GM23338 (cell line): Measurements from ENCODE around the gene ELOVL6. TPM values are rescaled to one million over a fixed set of nuclear protein-coding genes. Genes with fewer than 3 reads are reported as not detected.
A peak's percentile ranks its signal among the peaks of the same experiment; 100 is the strongest.
"Not testable (repeated sequence)": the region's sequence is repeated elsewhere in the genome, so short reads cannot be mapped to it uniquely, and the experiment has no call there.

Experiments
- ATAC-seq: fragments of 200-7000 bp; cut with Tn5 transposase; 3 replicates; pipeline ENCODE4 v1.9.1; 2020
- DNase-seq: peaks from one replicate; pipeline ENCODE4 v3.0.0-alpha.2; 2015; ENCODE audit warnings: low spot score
- H2AFZ ChIP-seq: fragments of 200-600 bp; sonication (generic); 2 replicates; pipeline ENCODE4 v1.8.0; 2016; ENCODE audit warnings: antibody characterized with exemption, mild to moderate bottlenecking, moderate library complexity
- H3F3A ChIP-seq: fragments of 200-600 bp; sonication (generic); replicated peaks from 2 replicates; pipeline ENCODE4 v1.8.0; 2017; ENCODE audit warnings: antibody characterized with exemption, mixed run types, low read depth
- H3K27ac ChIP-seq: fragments of 200-600 bp; sonication (generic); 2 replicates; pipeline ENCODE4 v1.6.1; 2016; ENCODE audit warnings: low read depth
- H3K27me3 ChIP-seq: fragments of 200-600 bp; sonication (generic); 2 replicates; pipeline ENCODE4 v1.8.0; 2016; ENCODE audit warnings: mild to moderate bottlenecking, mixed run types, moderate library complexity; ENCODE audit not compliant: insufficient read depth
- H3K36me3 ChIP-seq: fragments of 200-600 bp; sonication (generic); 2 replicates; pipeline ENCODE4 v1.8.0; 2016; ENCODE audit warnings: mild to moderate bottlenecking; ENCODE audit not compliant: insufficient read depth
- H3K4me1 ChIP-seq: fragments of 200-600 bp; sonication (generic); 2 replicates; pipeline ENCODE4 v1.8.0; 2016; ENCODE audit warnings: mild to moderate bottlenecking, moderate library complexity; ENCODE audit not compliant: insufficient read depth
- H3K4me2 ChIP-seq: fragments of 200-600 bp; sonication (generic); 2 replicates; pipeline ENCODE4 v1.7.1; 2017; ENCODE audit warnings: mixed run types
- H3K4me3 ChIP-seq: fragments of 200-600 bp; sonication (generic); 2 replicates; pipeline ENCODE4 v1.6.1; 2016; ENCODE audit warnings: mixed run types
- H3K79me2 ChIP-seq: fragments of 200-600 bp; sonication (generic); replicated peaks from 2 replicates; pipeline ENCODE4 v1.8.0; 2017; ENCODE audit warnings: mild to moderate bottlenecking; ENCODE audit not compliant: insufficient read depth
- H3K9me2 ChIP-seq: fragments of 200-600 bp; sonication (generic); 2 replicates; pipeline ENCODE4 v1.8.0; 2017; ENCODE audit not compliant: insufficient read depth
- H4K20me1 ChIP-seq: fragments of 200-600 bp; sonication (generic); replicated peaks from 2 replicates; pipeline ENCODE4 v1.8.0; 2017; ENCODE audit warnings: mild to moderate bottlenecking; ENCODE audit not compliant: insufficient read depth
- H3K27ac Mint-ChIP-seq: 2 replicates; pipeline ENCODE4 v1.8.0; 2020; ENCODE audit warnings: inconsistent platforms, mild to moderate bottlenecking, moderate library complexity, mixed read lengths
- H3K27me3 Mint-ChIP-seq: 3 replicates; pipeline ENCODE4 v1.8.0; 2022; ENCODE audit warnings: low read depth, mild to moderate bottlenecking, moderate library complexity, mixed read lengths, inconsistent platforms; ENCODE audit not compliant: insufficient read depth, poor library complexity
- H3K36me3 Mint-ChIP-seq: 3 replicates; pipeline ENCODE4 v1.8.0; 2021; ENCODE audit warnings: low read depth, mild to moderate bottlenecking, inconsistent platforms, moderate library complexity, mixed read lengths
- H3K4me1 Mint-ChIP-seq: 3 replicates; pipeline ENCODE4 v1.8.0; 2020; ENCODE audit warnings: mild to moderate bottlenecking, inconsistent platforms, mixed read lengths
- H3K4me3 Mint-ChIP-seq: 3 replicates; pipeline ENCODE4 v1.8.0; 2021; ENCODE audit warnings: moderate library complexity, mild to moderate bottlenecking, inconsistent platforms, mixed read lengths
- H3K9me3 Mint-ChIP-seq: 3 replicates; pipeline ENCODE4 v1.8.0; 2020; ENCODE audit warnings: moderate library complexity, mild to moderate bottlenecking, inconsistent platforms, mixed read lengths
- CTCF ChIP-seq, 2 experiments: fragments of 200-600 bp in 1 of 2; sonication (generic) in 1 of 2; conservative IDR thresholded peaks; 2 replicates each; pipeline versions ENCODE4 v1.5.1 to v1.6.1; 2016 to 2017; ENCODE audit warnings: antibody characterized with exemption in 2 of 2, low read depth in 2 of 2, mild to moderate bottlenecking in 2 of 2, moderate library complexity in 1 of 2
- EZH2phosphoT487 ChIP-seq: fragments of 200-600 bp; sonication (generic); IDR thresholded peaks from one replicate; pipeline ENCODE4 v1.8.1; 2018; ENCODE audit warnings: antibody characterized with exemption; ENCODE audit not compliant: unreplicated experiment
- JUNB ChIP-seq: IDR thresholded peaks from one replicate; pipeline ENCODE4 v1.6.1; 2016; ENCODE audit warnings: antibody characterized with exemption; ENCODE audit not compliant: unreplicated experiment
- NANOG ChIP-seq: IDR thresholded peaks from 2 replicates; pipeline ENCODE4 v1.6.1; 2016; ENCODE audit warnings: antibody characterized with exemption, borderline replicate concordance
- POLR2AphosphoS5 ChIP-seq: IDR thresholded peaks from 2 replicates; pipeline ENCODE4 v1.6.1; 2016; ENCODE audit warnings: antibody characterized with exemption, low read depth
- STAT1 ChIP-seq: IDR thresholded peaks from one replicate; pipeline ENCODE4 v1.6.1; 2016; ENCODE audit warnings: antibody characterized with exemption; ENCODE audit not compliant: unreplicated experiment
- ZNF331 ChIP-seq: fragments of 250-450 bp; sonication (Bioruptor Pico); IDR thresholded peaks from 2 replicates; pipeline ENCODE4 v1.5.0; 2020; ENCODE audit warnings: low read depth, mild to moderate bottlenecking, moderate library complexity
- polyA plus RNA-seq: library from polyadenylated mRNA; unstranded; fragments of >200 nt; fragmentation: Nextera tagmentation; extraction: Ambion mirVana; gene quantifications from 2 replicates; pipeline ENCODE4 v1.2.1, GENCODE V29; 2016
- total RNA-seq: library from RNA; depleted of rRNA; stranded (reverse); fragments of >200 nt; shearing (Covaris generic); gene quantifications from 2 replicates; pipeline ENCODE4 v1.2.3, GENCODE V29; 2014
- TF ChIP-seq, protein P1 (sequence below): fragments of 250-450 bp; sonication (Bioruptor Pico); IDR thresholded peaks from 2 replicates; pipeline ENCODE4 v1.5.0; 2020; ENCODE audit warnings: mild to moderate bottlenecking, moderate library complexity
- TF ChIP-seq, protein P2 (sequence below): IDR thresholded peaks from 2 replicates; pipeline ENCODE4 v1.6.1; 2016; ENCODE audit warnings: antibody characterized with exemption

Gene ELOVL6
- total and polyA plus RNA-seq, 2 experiments from 2014 or later: 82.7 to 89.5 TPM

- TF ChIP-seq, protein P1, sequence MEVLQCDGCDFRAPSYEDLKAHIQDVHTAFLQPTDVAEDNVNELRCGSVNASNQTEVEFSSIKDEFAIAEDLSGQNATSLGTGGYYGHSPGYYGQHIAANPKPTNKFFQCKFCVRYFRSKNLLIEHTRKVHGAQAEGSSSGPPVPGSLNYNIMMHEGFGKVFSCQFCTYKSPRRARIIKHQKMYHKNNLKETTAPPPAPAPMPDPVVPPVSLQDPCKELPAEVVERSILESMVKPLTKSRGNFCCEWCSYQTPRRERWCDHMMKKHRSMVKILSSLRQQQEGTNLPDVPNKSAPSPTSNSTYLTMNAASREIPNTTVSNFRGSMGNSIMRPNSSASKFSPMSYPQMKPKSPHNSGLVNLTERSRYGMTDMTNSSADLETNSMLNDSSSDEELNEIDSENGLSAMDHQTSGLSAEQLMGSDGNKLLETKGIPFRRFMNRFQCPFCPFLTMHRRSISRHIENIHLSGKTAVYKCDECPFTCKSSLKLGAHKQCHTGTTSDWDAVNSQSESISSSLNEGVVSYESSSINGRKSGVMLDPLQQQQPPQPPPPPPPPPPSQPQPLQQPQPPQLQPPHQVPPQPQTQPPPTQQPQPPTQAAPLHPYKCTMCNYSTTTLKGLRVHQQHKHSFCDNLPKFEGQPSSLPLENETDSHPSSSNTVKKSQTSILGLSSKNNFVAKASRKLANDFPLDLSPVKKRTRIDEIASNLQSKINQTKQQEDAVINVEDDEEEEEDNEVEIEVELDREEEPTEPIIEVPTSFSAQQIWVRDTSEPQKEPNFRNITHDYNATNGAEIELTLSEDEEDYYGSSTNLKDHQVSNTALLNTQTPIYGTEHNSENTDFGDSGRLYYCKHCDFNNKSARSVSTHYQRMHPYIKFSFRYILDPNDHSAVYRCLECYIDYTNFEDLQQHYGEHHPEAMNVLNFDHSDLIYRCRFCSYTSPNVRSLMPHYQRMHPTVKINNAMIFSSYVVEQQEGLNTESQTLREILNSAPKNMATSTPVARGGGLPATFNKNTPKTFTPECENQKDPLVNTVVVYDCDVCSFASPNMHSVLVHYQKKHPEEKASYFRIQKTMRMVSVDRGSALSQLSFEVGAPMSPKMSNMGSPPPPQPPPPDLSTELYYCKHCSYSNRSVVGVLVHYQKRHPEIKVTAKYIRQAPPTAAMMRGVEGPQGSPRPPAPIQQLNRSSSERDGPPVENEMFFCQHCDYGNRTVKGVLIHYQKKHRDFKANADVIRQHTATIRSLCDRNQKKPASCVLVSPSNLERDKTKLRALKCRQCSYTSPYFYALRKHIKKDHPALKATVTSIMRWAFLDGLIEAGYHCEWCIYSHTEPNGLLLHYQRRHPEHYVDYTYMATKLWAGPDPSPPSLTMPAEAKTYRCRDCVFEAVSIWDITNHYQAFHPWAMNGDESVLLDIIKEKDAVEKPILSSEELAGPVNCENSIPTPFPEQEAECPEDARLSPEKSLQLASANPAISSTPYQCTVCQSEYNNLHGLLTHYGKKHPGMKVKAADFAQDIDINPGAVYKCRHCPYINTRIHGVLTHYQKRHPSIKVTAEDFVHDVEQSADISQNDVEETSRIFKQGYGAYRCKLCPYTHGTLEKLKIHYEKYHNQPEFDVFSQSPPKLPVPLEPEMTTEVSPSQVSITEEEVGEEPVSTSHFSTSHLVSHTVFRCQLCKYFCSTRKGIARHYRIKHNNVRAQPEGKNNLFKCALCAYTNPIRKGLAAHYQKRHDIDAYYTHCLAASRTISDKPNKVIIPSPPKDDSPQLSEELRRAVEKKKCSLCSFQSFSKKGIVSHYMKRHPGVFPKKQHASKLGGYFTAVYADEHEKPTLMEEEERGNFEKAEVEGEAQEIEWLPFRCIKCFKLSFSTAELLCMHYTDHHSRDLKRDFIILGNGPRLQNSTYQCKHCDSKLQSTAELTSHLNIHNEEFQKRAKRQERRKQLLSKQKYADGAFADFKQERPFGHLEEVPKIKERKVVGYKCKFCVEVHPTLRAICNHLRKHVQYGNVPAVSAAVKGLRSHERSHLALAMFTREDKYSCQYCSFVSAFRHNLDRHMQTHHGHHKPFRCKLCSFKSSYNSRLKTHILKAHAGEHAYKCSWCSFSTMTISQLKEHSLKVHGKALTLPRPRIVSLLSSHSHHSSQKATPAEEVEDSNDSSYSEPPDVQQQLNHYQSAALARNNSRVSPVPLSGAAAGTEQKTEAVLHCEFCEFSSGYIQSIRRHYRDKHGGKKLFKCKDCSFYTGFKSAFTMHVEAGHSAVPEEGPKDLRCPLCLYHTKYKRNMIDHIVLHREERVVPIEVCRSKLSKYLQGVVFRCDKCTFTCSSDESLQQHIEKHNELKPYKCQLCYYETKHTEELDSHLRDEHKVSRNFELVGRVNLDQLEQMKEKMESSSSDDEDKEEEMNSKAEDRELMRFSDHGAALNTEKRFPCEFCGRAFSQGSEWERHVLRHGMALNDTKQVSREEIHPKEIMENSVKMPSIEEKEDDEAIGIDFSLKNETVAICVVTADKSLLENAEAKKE (CRISPR knock-in tag): no peak
- TF ChIP-seq POLR2AphosphoS5: no peak
Observed at GRCh38 chr4:110236324-110236723, 37.9 kb upstream of the ELOVL6 start (continued).

DNA sequence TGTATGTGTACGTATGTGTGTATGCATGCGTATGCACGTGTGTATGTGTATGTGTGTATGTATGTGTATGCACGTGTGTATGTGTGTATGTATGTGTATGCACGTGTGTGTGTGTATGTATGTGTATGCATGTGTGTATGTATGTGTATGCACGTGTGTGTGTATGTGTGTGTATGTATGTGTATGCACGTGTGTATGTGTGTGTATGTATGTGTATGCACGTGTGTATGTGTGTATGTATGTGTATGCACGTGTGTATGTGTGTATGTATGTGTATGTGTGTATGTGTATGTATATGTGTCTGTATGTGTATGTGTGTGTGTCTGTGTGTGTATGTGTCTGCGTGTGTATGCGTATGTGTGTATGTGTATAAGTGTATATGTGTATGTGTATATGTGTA is 35.2 kb upstream of the ELOVL6 start:
- not testable (repeated sequence) for H3K9me2 ChIP-seq, ATAC-seq, H3K4me1 Mint-ChIP-seq, H2AFZ ChIP-seq, H3K9me3 Mint-ChIP-seq, H4K20me1 ChIP-seq, H3K27me3 ChIP-seq, DNase-seq, H3K4me2 ChIP-seq, H3F3A ChIP-seq, H3K4me3 Mint-ChIP-seq, H3K27ac ChIP-seq, H3K36me3 ChIP-seq, H3K4me1 ChIP-seq, H3K79me2 ChIP-seq, H3K4me3 ChIP-seq, H3K27ac Mint-ChIP-seq, H3K36me3 Mint-ChIP-seq, H3K27me3 Mint-ChIP-seq

DNA sequence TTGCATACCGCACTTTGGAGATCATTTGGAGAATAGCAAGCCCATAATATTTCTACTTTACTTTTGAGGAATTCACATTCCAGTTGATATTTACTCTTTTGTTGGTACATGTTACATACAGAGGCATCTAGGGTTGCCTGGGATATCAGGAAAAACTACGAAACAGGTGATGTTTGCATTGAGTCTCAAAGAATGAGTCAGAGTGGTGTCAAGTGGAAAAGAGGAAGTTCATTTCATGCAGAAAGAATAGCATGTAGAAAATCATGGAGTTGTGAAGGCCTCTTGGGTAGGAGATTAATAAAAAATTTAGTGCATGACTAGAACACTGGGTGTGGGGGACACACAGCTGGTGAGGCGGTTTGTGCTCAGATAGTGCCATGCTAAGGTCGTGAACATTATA is 33.5 kb upstream of the ELOVL6 start:
- Histone ChIP-seq H3K79me2 (no peaks in the 10 kb centered on the region), H3F3A (no peaks in the 10 kb centered on the region), H3K9me2 (no peaks in the 10 kb centered on the region), H3K4me2 (no peak overlapping the region), H4K20me1 (no peaks in the 10 kb centered on the region), H2AFZ (peak overlapping the region; percentile 32; the same call in 1 of the 2 replicates), H3K27ac (no peak overlapping the region), H3K36me3 (peaks cover 4% of the 10 kb centered on the region; the same call in 1 of the 2 replicates), H3K4me1 (no peaks in the 10 kb centered on the region), H3K4me3 (no peak overlapping the region), H3K27me3 (no peaks in the 10 kb centered on the region)
- no peak overlapping the region for H3K27ac Mint-ChIP-seq
- no peaks in the 10 kb centered on the region for H3K36me3 Mint-ChIP-seq
- ATAC-seq (no peak), DNase-seq (no peak)
- no peak overlapping the region for H3K4me3 Mint-ChIP-seq
- no peak for TF ChIP-seq POLR2AphosphoS5
- no peak for TF ChIP-seq CTCF (conservative IDR thresholded peaks at IDR 0.05; ENCODE audit: low read depth in 2 of 2)
- TF ChIP-seq STAT1: no peak
- no peak for TF ChIP-seq JUNB
- no peak for TF ChIP-seq NANOG
- no peak for TF ChIP-seq ZNF331 (CRISPR knock-in tag)
- TF ChIP-seq, protein P2, sequence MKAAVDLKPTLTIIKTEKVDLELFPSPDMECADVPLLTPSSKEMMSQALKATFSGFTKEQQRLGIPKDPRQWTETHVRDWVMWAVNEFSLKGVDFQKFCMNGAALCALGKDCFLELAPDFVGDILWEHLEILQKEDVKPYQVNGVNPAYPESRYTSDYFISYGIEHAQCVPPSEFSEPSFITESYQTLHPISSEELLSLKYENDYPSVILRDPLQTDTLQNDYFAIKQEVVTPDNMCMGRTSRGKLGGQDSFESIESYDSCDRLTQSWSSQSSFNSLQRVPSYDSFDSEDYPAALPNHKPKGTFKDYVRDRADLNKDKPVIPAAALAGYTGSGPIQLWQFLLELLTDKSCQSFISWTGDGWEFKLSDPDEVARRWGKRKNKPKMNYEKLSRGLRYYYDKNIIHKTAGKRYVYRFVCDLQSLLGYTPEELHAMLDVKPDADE: no peak
- no peak for TF ChIP-seq EZH2phosphoT487
- no peaks in the 10 kb centered on the region for H3K4me1 Mint-ChIP-seq
- no peaks in the 10 kb centered on the region; the same call in 2 of the 3 replicates for H3K9me3 Mint-ChIP-seq
- H3K27me3 Mint-ChIP-seq: peaks cover 4% of the 10 kb centered on the region
